Measurements from ENCODE around the gene C1orf21.

DNA sequence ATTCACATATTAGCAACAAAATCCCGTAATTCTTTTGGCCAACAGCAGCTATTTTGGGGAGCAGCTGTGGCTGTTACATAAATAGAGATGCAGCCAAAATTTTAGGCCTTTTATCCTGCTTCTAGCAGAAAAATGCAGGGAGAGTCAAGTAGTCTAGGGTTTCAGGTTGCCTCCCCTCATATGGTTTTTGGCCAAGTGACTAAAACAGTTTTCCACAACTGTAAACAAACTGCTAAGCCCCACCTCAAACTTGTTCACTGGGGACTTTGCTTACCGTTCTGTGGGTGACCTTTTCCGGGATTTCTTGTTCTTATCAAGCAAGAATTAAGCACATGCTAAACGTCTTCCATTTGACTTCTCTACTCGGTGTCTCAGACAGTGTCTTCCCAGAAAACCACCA lies 234.4 kb downstream of the C1orf21 start:
- TF ChIP-seq, protein P1, sequence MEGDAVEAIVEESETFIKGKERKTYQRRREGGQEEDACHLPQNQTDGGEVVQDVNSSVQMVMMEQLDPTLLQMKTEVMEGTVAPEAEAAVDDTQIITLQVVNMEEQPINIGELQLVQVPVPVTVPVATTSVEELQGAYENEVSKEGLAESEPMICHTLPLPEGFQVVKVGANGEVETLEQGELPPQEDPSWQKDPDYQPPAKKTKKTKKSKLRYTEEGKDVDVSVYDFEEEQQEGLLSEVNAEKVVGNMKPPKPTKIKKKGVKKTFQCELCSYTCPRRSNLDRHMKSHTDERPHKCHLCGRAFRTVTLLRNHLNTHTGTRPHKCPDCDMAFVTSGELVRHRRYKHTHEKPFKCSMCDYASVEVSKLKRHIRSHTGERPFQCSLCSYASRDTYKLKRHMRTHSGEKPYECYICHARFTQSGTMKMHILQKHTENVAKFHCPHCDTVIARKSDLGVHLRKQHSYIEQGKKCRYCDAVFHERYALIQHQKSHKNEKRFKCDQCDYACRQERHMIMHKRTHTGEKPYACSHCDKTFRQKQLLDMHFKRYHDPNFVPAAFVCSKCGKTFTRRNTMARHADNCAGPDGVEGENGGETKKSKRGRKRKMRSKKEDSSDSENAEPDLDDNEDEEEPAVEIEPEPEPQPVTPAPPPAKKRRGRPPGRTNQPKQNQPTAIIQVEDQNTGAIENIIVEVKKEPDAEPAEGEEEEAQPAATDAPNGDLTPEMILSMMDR (IDR thresholded peaks at IDR 0.05) = no peak
- TF ChIP-seq POLR2A (IDR thresholded peaks at IDR 0.05) = no peak

All from thyroid gland (tissue), 4 donors.